HepG2 (cell line): ENCODE results near the gene ETS2. TPM values are rescaled to one million over a fixed set of nuclear protein-coding genes. Genes with fewer than 3 reads are reported as not detected.
A peak's percentile ranks its signal among the peaks of the same experiment; 100 is the strongest.

ENCODE experiments used
- ATAC-seq: fragments of 200-7000 bp; cut with Tn5 transposase; 3 replicates; pipeline ENCODE4 v1.9.1; 2020; ENCODE audit warnings: mild to moderate bottlenecking, moderate library complexity
- BruUV-seq: library from RNA; stranded (reverse); fragments of 400-500 nt; replicated peaks from 2 replicates; lab custom pipeline; 2021; lab: Mats Ljungman, UMichigan
- CTCF ChIA-PET: fragments of 300-600 bp; formaldehyde crosslinking; extraction: SDS; loops from one replicate; lab custom pipeline; 2021; ENCODE audit warnings: low total read pairs, inconsistent platforms, low intra/inter-chr PET ratio; lab: Yijun Ruan, JAX
- POLR2A ChIA-PET: fragments of 350-600 bp; sonication (Branson Sonifier 250); formaldehyde crosslinking; loops from one replicate; lab custom pipeline; 2020; ENCODE audit warnings: antibody characterized with exemption, inconsistent platforms; lab: Yijun Ruan, JAX
- DNase-seq: peaks from one replicate; pipeline ENCODE4 v3.0.0-alpha.2; 2015; ENCODE audit warnings: low spot score
- FAIRE-seq: peaks from 3 replicates; lab custom pipeline; 2011; peaks lifted over from hg19 to GRCh38; lab: Jason Lieb, UNC
- H2AFZ ChIP-seq: one replicate; pipeline ENCODE4 v1.6.1; 2011; ENCODE audit warnings: low read length, inconsistent platforms
- H3K27ac ChIP-seq: fragments of 300-600 bp; 3 replicates; pipeline ENCODE4 v1.8.0; 2011; ENCODE audit warnings: mixed run types, mild to moderate bottlenecking, mixed read lengths, low read length, inconsistent platforms; ENCODE audit not compliant: insufficient read depth; ENCODE audit errors: extremely low read length
- H3K27me3 ChIP-seq, 2 experiments: fragments of 200-600 bp in 1 of 2; 2 replicates in 1 of 2; 3 replicates in 1 of 2; pipeline versions ENCODE4 v1.6.0 to v1.8.0; 2011; ENCODE audit warnings: low read length in 2 of 2, mild to moderate bottlenecking in 2 of 2, moderate library complexity in 2 of 2, inconsistent platforms in 1 of 2; ENCODE audit not compliant: insufficient read depth in 2 of 2, control insufficient read depth in 1 of 2
- H3K36me3 ChIP-seq, 2 experiments: fragments of 200-600 bp in 1 of 2; replicated peaks in 1 of 2; 2 replicates in 1 of 2; 3 replicates in 1 of 2; pipeline versions ENCODE4 v1.5.1 to v1.8.0; 2011; ENCODE audit warnings: low read length in 2 of 2, inconsistent platforms in 1 of 2; ENCODE audit not compliant: insufficient read depth in 2 of 2, control insufficient read depth in 1 of 2
- H3K4me1 ChIP-seq: 2 replicates; pipeline ENCODE4 v1.5.1; 2012; ENCODE audit warnings: low read length, inconsistent platforms; ENCODE audit not compliant: insufficient read depth
- H3K4me2 ChIP-seq: 2 replicates; pipeline ENCODE4 v1.6.0; 2011; ENCODE audit warnings: low read depth, low read length, inconsistent platforms
- H3K4me3 ChIP-seq, 3 experiments: fragments of 200-600 bp in 1 of 3; sonication (generic), shearing (Covaris generic) in 1 of 3; replicated peaks in 1 of 3; 2 replicates each; pipeline ENCODE4 v1.5.1; 2011 to 2016; ENCODE audit warnings: low read length in 3 of 3, inconsistent platforms in 2 of 3, low read depth in 2 of 3, mild to moderate bottlenecking in 2 of 3, control low read depth in 1 of 3, mixed read lengths in 1 of 3; ENCODE audit not compliant: insufficient read depth in 1 of 3
- H3K79me2 ChIP-seq: one replicate; pipeline ENCODE4 v1.6.1; 2011; ENCODE audit warnings: low read length, inconsistent platforms; ENCODE audit not compliant: insufficient read depth
- H3K9ac ChIP-seq: 2 replicates; pipeline ENCODE4 v1.6.0; 2011; ENCODE audit warnings: mild to moderate bottlenecking, low read depth, low read length, inconsistent platforms; ENCODE audit not compliant: insufficient read depth
- H3K9me3 ChIP-seq: 2 replicates; pipeline ENCODE4 v1.5.1; 2012; ENCODE audit warnings: mild to moderate bottlenecking, low read length
- H4K20me1 ChIP-seq: 2 replicates; pipeline ENCODE4 v1.6.0; 2011; ENCODE audit warnings: inconsistent platforms, mild to moderate bottlenecking, low read length, moderate library complexity; ENCODE audit not compliant: insufficient read depth
- HDAC2 ChIP-seq: sonication (generic); formaldehyde crosslinking; IDR thresholded peaks from 2 replicates; pipeline ENCODE4 v1.4.0; 2020; ENCODE audit warnings: missing genetic modification reagents
- HIVEP1 ChIP-seq: sonication (generic); formaldehyde crosslinking; IDR thresholded peaks from 2 replicates; pipeline ENCODE4 v1.4.0; 2020; ENCODE audit warnings: mild to moderate bottlenecking, missing genetic modification reagents
- POLR2A ChIP-seq, 2 experiments: IDR thresholded peaks; 2 replicates each; pipeline ENCODE4 v1.6.1; 2011; ENCODE audit warnings: low read depth in 2 of 2, low read length in 2 of 2, mild to moderate bottlenecking in 1 of 2, moderate library complexity in 1 of 2; ENCODE audit not compliant: insufficient read depth in 1 of 2
- POLR2AphosphoS2 ChIP-seq: IDR thresholded peaks from 2 replicates; pipeline ENCODE4 v1.6.1; 2011; ENCODE audit warnings: low read depth, low read length, improper control_type of control experiment
- RBFOX2 ChIP-seq: fragments of 200-400 bp; formaldehyde crosslinking; IDR thresholded peaks from 2 replicates; pipeline ENCODE4 v1.6.1; 2017; ENCODE audit warnings: low read depth, mild to moderate bottlenecking, low read length
- ZNF891 ChIP-seq: sonication (generic); formaldehyde crosslinking; IDR thresholded peaks from 2 replicates; pipeline ENCODE4 v1.5.0; 2020; ENCODE audit warnings: mild to moderate bottlenecking, missing genetic modification reagents
- WGBS: methylation state at CpG from one replicate; pipeline ENCODE4 v1.1.6; 2017; ENCODE audit warnings: low lambda C conversion rate; 5-methylcytosine and 5-hydroxymethylcytosine counted together
- in situ Hi-C: cut with HindIII; loops from 2 replicates; pipeline ENCODE4 v1.10.0; 2017; ENCODE audit warnings: low pct_unique_long_range_greater_than_20kb; ENCODE audit not compliant: extremely low pct_ligation_motif_present
- intact Hi-C: fragments of 100-400 bp; cut with micrococcal nuclease; formaldehyde crosslinking; loops from one replicate; pipeline ENCODE4 v1.10.0; 2022; ENCODE audit not compliant: unreplicated experiment
- polyA plus RNA-seq, 8 experiments: library from polyadenylated mRNA; depleted of rRNA in 3 of 8; stranded (reverse) in 7 of 8; unstranded in 1 of 8; fragments of >200 nt; fragmentation: Illumina TruSeq in 4 of 8; extraction: Trizol in 4 of 8; gene quantifications; 2 replicates each; pipeline versions ENCODE4 v1.2.1 to v1.2.3, GENCODE V29; 2011 to 2016; ENCODE audit warnings: low read depth in 4 of 8, missing spikeins in 1 of 8, mixed read lengths in 1 of 8; ENCODE audit not compliant: insufficient read depth in 1 of 8
- total RNA-seq, 5 experiments: library from RNA; depleted of rRNA; stranded (reverse); fragments of >200 nt; fragmentation: Illumina TruSeq; extraction: Trizol; gene quantifications; 2 replicates each; pipeline ENCODE4 v1.2.3, GENCODE V29; 2016; ENCODE audit warnings: low read depth in 1 of 5

The ETS2 gene
- total and polyA plus RNA-seq, 2 of the 13 experiments (the other 11 are each of a cell fraction or from before 2014, with no cell fraction given), result 24.6 to 64.4 TPM

DNA sequence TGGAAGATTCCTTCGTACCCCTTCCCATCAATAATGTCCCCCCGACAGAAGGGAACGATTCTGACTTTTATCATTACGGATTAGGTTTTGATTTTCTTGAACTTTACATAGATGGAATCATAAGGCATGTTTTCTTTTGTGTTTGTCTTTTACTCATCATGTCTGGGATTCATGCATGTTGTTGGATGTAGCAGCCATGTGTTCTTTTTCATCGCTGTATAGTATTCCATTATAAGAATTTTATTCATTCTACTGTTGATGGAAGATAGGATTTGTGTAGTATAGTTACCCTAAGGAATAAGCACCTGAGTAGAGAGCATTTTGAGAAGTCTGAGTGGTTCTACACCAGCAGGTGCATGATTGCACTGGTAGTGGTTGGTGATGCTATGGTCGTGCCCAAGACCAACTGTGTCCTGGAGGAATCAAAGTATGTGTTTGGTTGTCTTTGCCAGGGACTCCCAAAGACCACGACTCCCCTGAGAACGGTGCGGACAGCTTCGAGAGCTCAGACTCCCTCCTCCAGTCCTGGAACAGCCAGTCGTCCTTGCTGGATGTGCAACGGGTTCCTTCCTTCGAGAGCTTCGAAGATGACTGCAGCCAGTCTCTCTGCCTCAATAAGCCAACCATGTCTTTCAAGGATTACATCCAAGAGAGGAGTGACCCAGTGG is 13.5 kb downstream of the ETS2 start:
- H3K36me3 ChIP-seq, result peaks cover 44 to 84% of the 10 kb centered on the region in 2 experiments
- H3K4me1 ChIP-seq, result peaks cover 65% of the 10 kb centered on the region
- no peak overlapping the region for H2AFZ ChIP-seq
- TF ChIP-seq HDAC2 (CRISPR knock-in tag) (no peak), POLR2A (IDR thresholded peaks at IDR 0.05; ENCODE audit: insufficient read depth in 1 of 2, low read depth in 2 of 2, low read length in 2 of 2) (0 out of 4 replicates have a peak, but pooled peaks of 1 of the 2 experiments have one; percentile 26), POLR2AphosphoS2 (0 out of 2 replicates have a peak, but pooled peaks have one; percentile 31), RBFOX2 (0 out of 2 replicates have a peak, but pooled peaks have one; percentile 40)
- DNase-seq (no peak), ATAC-seq (no peak), FAIRE-seq (no peak)
- no peak overlapping the region for H3K27ac ChIP-seq
- H3K4me3 ChIP-seq, result no peak overlapping the region
- in situ Hi-C loops (no loop called here), intact Hi-C loops (no loop called here)
- H3K9me3 ChIP-seq, result no peaks in the 10 kb centered on the region
- no peak overlapping the region for H3K4me2 ChIP-seq
- WGBS, result 100% methylated on average over 8 of the region's 14 CpGs
- peaks cover 10% of the 10 kb centered on the region for H3K79me2 ChIP-seq
- no peak overlapping the region for H3K9ac ChIP-seq
- H3K27me3 ChIP-seq, result no peaks in the 10 kb centered on the region
- ChIA-PET POLR2A (no interaction called here), CTCF (no interaction called here)
- no TSS peak for BruUV-seq
- peaks cover 2% of the 10 kb centered on the region; the same call in 1 of the 2 replicates for H4K20me1 ChIP-seq

DNA sequence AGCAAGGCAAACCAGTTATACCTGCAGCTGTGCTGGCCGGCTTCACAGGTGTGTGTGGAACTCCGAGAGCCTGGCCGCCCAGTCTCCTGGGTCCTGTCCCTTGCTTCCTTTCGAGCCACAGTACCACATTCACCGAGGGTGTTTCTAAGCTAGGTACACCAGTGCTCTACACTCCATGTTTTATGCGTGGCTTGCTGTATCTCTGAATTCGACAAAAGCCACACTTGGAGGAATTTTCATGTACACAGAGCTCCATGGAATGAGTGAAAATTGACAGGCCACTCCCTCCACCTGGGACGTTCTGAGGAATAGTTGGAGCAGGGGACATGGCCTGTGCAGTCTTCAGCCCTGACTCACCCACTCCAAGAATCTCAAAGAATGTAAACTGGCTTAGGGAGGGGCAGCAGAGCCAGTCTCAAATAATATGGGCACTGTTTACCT is 14.0 kb downstream of the ETS2 start:
- Histone ChIP-seq H3K4me1 (peaks cover 65% of the 10 kb centered on the region), H4K20me1 (no peaks in the 10 kb centered on the region; the same call in 1 of the 2 replicates), H2AFZ (no peak overlapping the region)
- 96% methylated on average over 7 of the region's 8 CpGs for WGBS
- intact Hi-C loops, result loop anchor here (5.0 kb wide), 2 partner anchors 32 to 318 kb away; no protein-coding TSS in a partner anchor
- CTCF ChIA-PET, result no interaction called here
- no peak for ATAC-seq
- no peak for TF ChIP-seq ZNF891 (CRISPR knock-in tag)
- peak in 1 of 2 experiments; percentile 34; a peak in 1 of 4 replicates for TF ChIP-seq POLR2A (IDR thresholded peaks at IDR 0.05; ENCODE audit: insufficient read depth in 1 of 2, low read depth in 2 of 2, low read length in 2 of 2)
- TF ChIP-seq HIVEP1 (CRISPR knock-in tag), result no peak
- TF ChIP-seq RBFOX2, result 0 out of 2 replicates have a peak, but pooled peaks have one; percentile 29
- TF ChIP-seq, all 625 proteins: peak for 2
- Histone ChIP-seq H3K79me2 (peaks cover 5% of the 10 kb centered on the region), H3K36me3 (peaks cover 39 to 78% of the 10 kb centered on the region in 2 experiments), H3K4me3 (no peak overlapping the region), H3K4me2 (no peak overlapping the region), H3K9ac (no peak overlapping the region), H3K27ac (no peak overlapping the region), H3K27me3 (no peaks in the 10 kb centered on the region), H3K9me3 (no peaks in the 10 kb centered on the region)
- no TSS peak for BruUV-seq
- in situ Hi-C loops, result no loop called here
- no peak for FAIRE-seq
- POLR2A ChIA-PET, result no interaction called here
- DNase-seq, result no peak
